ENCODE data around the gene NDST1. TPM values are rescaled to one million over a fixed set of nuclear protein-coding genes. Genes with fewer than 3 reads are reported as not detected.

The NDST1 gene
- total RNA-seq, 1 donor = 104 TPM

GRCh38 chr5:150538007-150538917 is 30.3 kb downstream of the NDST1 start:
- Histone ChIP-seq H3K27ac (ENCODE audit: low read depth, low read length) (peak overlapping the region; percentile 71), H3K79me2 (ENCODE audit: insufficient read depth, low read length) (peaks cover 58% of the 10 kb centered on the region), H3K4me3 (ENCODE audit: insufficient read depth, low read length) (no peak overlapping the region), H4K20me1 (ENCODE audit: insufficient read depth, low read length) (peaks cover 26% of the 10 kb centered on the region), H3K27me3 (ENCODE audit: insufficient read depth, low read length) (no peaks in the 10 kb centered on the region), H3K4me1 (ENCODE audit: insufficient read depth, low read length) (peaks cover 33% of the 10 kb centered on the region), H3K36me3 (ENCODE audit: insufficient read depth, low read length) (peaks cover 80% of the 10 kb centered on the region), H3K9me3 (ENCODE audit: low read depth, low read length) (no peaks in the 10 kb centered on the region), H2AFZ (ENCODE audit: low read length) (no peak overlapping the region), H3K4me2 (ENCODE audit: insufficient read depth, low read length) (no peak overlapping the region)
- TF ChIP-seq CTCF (IDR thresholded peaks at IDR 0.05; ENCODE audit: extremely low read depth, low read depth, low read length) = peak; percentile 45
- peak; percentile 93 for DNase-seq (ENCODE audit: insufficient read length, low spot score, missing footprints)

GRCh38 chr5:150539206-150539605 is 31.3 kb downstream of the NDST1 start:
- H3K4me2 ChIP-seq (ENCODE audit: insufficient read depth, low read length) = no peak overlapping the region
- peaks cover 33% of the 10 kb centered on the region for H3K4me1 ChIP-seq (ENCODE audit: insufficient read depth, low read length)
- H3K9me3 ChIP-seq (ENCODE audit: low read depth, low read length) = no peaks in the 10 kb centered on the region
- no peak for DNase-seq (ENCODE audit: insufficient read length, low spot score, missing footprints)
- H3K79me2 ChIP-seq (ENCODE audit: insufficient read depth, low read length) = peaks cover 52% of the 10 kb centered on the region
- no peak for TF ChIP-seq CTCF (IDR thresholded peaks at IDR 0.05; ENCODE audit: extremely low read depth, low read depth, low read length)
- no peak overlapping the region for H2AFZ ChIP-seq (ENCODE audit: low read length)
- no peaks in the 10 kb centered on the region for H3K27me3 ChIP-seq (ENCODE audit: insufficient read depth, low read length)
- peaks cover 78% of the 10 kb centered on the region for H3K36me3 ChIP-seq (ENCODE audit: insufficient read depth, low read length)
- H4K20me1 ChIP-seq (ENCODE audit: insufficient read depth, low read length) = peaks cover 22% of the 10 kb centered on the region
- H3K27ac ChIP-seq (ENCODE audit: low read depth, low read length) = peak overlapping the region; percentile 71
- no peak overlapping the region for H3K4me3 ChIP-seq (ENCODE audit: insufficient read depth, low read length)

GRCh38 chr5:150540042-150540441 is 32.1 kb downstream of the NDST1 start:
- TF ChIP-seq CTCF (IDR thresholded peaks at IDR 0.05; ENCODE audit: extremely low read depth, low read depth, low read length) = no peak
- Histone ChIP-seq H4K20me1 (ENCODE audit: insufficient read depth, low read length) (peaks cover 22% of the 10 kb centered on the region), H3K4me3 (ENCODE audit: insufficient read depth, low read length) (no peak overlapping the region), H2AFZ (ENCODE audit: low read length) (no peak overlapping the region), H3K4me1 (ENCODE audit: insufficient read depth, low read length) (peaks cover 33% of the 10 kb centered on the region), H3K9me3 (ENCODE audit: low read depth, low read length) (no peaks in the 10 kb centered on the region), H3K4me2 (ENCODE audit: insufficient read depth, low read length) (peak overlapping the region; percentile 43), H3K79me2 (ENCODE audit: insufficient read depth, low read length) (peaks cover 43% of the 10 kb centered on the region), H3K27me3 (ENCODE audit: insufficient read depth, low read length) (no peaks in the 10 kb centered on the region), H3K36me3 (ENCODE audit: insufficient read depth, low read length) (peaks cover 77% of the 10 kb centered on the region), H3K27ac (ENCODE audit: low read depth, low read length) (peak overlapping the region; percentile 97)
- no peak for DNase-seq (ENCODE audit: insufficient read length, low spot score, missing footprints)

GRCh38 chr5:150540615-150541396 is 32.9 kb downstream of the NDST1 start:
- H3K4me1 ChIP-seq (ENCODE audit: insufficient read depth, low read length) = peaks cover 37% of the 10 kb centered on the region
- peaks cover 39% of the 10 kb centered on the region for H3K79me2 ChIP-seq (ENCODE audit: insufficient read depth, low read length)
- no peaks in the 10 kb centered on the region for H3K27me3 ChIP-seq (ENCODE audit: insufficient read depth, low read length)
- H2AFZ ChIP-seq (ENCODE audit: low read length) = no peak overlapping the region
- H3K36me3 ChIP-seq (ENCODE audit: insufficient read depth, low read length) = peaks cover 77% of the 10 kb centered on the region
- DNase-seq (ENCODE audit: insufficient read length, low spot score, missing footprints) = peak; percentile 95
- peaks cover 19% of the 10 kb centered on the region for H4K20me1 ChIP-seq (ENCODE audit: insufficient read depth, low read length)
- no peak for TF ChIP-seq CTCF (IDR thresholded peaks at IDR 0.05; ENCODE audit: extremely low read depth, low read depth, low read length)
- peak overlapping the region; percentile 97 for H3K27ac ChIP-seq (ENCODE audit: low read depth, low read length)
- no peak overlapping the region for H3K4me3 ChIP-seq (ENCODE audit: insufficient read depth, low read length)
- H3K4me2 ChIP-seq (ENCODE audit: insufficient read depth, low read length) = peak overlapping the region; percentile 43
- H3K9me3 ChIP-seq (ENCODE audit: low read depth, low read length) = no peaks in the 10 kb centered on the region

Data from osteoblast (primary cell).